ENCODE measurements around the gene EXOSC3.
"Not testable (repeated sequence)": the region's sequence is repeated elsewhere in the genome, so short reads cannot be mapped to it uniquely, and the experiment has no call there.

DNA sequence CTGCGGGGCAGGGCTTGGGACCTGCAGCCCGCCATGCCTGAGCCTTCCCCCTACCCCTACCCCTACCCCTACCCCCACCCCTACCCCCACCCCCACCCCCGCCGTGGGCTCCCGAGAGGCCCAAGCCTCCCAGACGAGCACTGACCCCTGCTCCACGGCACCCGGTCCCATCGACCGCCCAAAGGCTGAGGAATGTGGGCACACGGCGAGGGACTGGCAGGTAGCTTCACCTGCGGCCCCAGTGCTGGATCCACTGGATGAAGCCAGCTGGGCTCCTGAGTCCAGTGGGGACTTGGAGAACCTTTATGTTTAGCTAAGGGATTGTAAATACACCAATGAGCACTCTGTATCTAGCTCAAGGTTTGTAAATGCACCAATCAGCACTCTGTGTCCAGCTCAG is 32.8 kb downstream of the EXOSC3 start:
- TF ChIP-seq, protein P1, sequence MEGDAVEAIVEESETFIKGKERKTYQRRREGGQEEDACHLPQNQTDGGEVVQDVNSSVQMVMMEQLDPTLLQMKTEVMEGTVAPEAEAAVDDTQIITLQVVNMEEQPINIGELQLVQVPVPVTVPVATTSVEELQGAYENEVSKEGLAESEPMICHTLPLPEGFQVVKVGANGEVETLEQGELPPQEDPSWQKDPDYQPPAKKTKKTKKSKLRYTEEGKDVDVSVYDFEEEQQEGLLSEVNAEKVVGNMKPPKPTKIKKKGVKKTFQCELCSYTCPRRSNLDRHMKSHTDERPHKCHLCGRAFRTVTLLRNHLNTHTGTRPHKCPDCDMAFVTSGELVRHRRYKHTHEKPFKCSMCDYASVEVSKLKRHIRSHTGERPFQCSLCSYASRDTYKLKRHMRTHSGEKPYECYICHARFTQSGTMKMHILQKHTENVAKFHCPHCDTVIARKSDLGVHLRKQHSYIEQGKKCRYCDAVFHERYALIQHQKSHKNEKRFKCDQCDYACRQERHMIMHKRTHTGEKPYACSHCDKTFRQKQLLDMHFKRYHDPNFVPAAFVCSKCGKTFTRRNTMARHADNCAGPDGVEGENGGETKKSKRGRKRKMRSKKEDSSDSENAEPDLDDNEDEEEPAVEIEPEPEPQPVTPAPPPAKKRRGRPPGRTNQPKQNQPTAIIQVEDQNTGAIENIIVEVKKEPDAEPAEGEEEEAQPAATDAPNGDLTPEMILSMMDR (IDR thresholded peaks at IDR 0.05) = not testable (repeated sequence)
- not testable (repeated sequence) for TF ChIP-seq POLR2A, POLR2AphosphoS5 (IDR thresholded peaks at IDR 0.05)
